Activated naive CD8-positive, alpha-beta T cell treated with anti-CD3 and anti-CD28 coated beads, Interleukin-2, amount 10 ng/mL, durations not matched to agents 7 days and 5 days (primary cell): ENCODE data around the gene MLANA. TPM values are rescaled to one million over a fixed set of nuclear protein-coding genes. Genes with fewer than 3 reads are reported as not detected.
"Not testable (repeated sequence)": the region's sequence is repeated elsewhere in the genome, so short reads cannot be mapped to it uniquely, and the experiment has no call there.

ENCODE experiments used
- ATAC-seq: fragments of 150-1000 bp; cut with Tn5 transposase; one replicate; pipeline ENCODE4 v1.10.0; 2021; ENCODE audit warnings: low read depth, moderate library complexity
- POLR2A ChIA-PET: fragments of 350-600 bp; sonication (Branson Sonifier 250); formaldehyde crosslinking; loops from one replicate; lab custom pipeline; 2021; ENCODE audit warnings: antibody characterized with exemption; lab: Charles Lee
- DNase-seq: peaks from one replicate; pipeline ENCODE4 v3.0.0; 2021
- H3K27ac Mint-ChIP-seq: one replicate; pipeline ENCODE4 v1.8.0; 2022; ENCODE audit warnings: mild to moderate bottlenecking, mixed read lengths
- H3K27me3 Mint-ChIP-seq: one replicate; pipeline ENCODE4 v1.8.0; 2022; ENCODE audit warnings: mild to moderate bottlenecking, moderate library complexity, mixed read lengths
- H3K36me3 Mint-ChIP-seq: one replicate; pipeline ENCODE4 v1.8.0; 2021; ENCODE audit warnings: mild to moderate bottlenecking, mixed read lengths
- H3K4me1 Mint-ChIP-seq: one replicate; pipeline ENCODE4 v1.8.0; 2021; ENCODE audit warnings: mixed read lengths
- H3K4me3 Mint-ChIP-seq: one replicate; pipeline ENCODE4 v1.8.0; 2022; ENCODE audit warnings: mild to moderate bottlenecking, moderate library complexity, mixed read lengths
- H3K9me3 Mint-ChIP-seq: one replicate; pipeline ENCODE4 v1.8.0; 2021; ENCODE audit warnings: mixed read lengths
- total RNA-seq, 2 experiments: library from RNA; stranded (reverse); gene quantifications; one replicate each; pipeline ENCODE4 v1.2.3, GENCODE V29; 2021

Gene MLANA
- total RNA-seq, 2 experiments from 2014 or later, result not detected

DNA sequence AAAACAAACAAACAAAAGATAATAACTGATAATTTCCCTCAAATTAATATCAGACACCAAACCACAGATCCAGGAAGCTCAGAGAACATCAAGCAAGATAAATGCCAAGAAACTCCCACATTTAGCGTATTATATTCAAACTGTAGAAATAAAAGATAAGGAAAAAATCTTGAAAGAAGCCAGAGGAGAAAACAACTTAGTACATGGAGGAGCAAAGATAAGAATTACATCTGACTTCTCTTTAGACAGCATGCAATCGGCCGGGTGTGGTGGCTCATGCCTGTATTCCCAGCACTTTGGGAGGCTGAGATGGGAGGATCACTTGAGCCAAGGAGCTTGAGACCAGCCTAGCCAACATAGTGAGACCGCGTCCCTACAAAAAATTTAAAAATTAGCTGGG lies 17.2 kb upstream of the MLANA start:
- Mint-ChIP-seq H3K4me1 (peaks cover 21% of the 10 kb centered on the region), H3K27ac (no peak overlapping the region), H3K27me3 (no peaks in the 10 kb centered on the region), H3K4me3 (no peak overlapping the region), H3K9me3 (no peaks in the 10 kb centered on the region), H3K36me3 (peaks cover 13% of the 10 kb centered on the region)
- POLR2A ChIA-PET, result no interaction called here
- DNase-seq (no peak), ATAC-seq (no peak)

DNA sequence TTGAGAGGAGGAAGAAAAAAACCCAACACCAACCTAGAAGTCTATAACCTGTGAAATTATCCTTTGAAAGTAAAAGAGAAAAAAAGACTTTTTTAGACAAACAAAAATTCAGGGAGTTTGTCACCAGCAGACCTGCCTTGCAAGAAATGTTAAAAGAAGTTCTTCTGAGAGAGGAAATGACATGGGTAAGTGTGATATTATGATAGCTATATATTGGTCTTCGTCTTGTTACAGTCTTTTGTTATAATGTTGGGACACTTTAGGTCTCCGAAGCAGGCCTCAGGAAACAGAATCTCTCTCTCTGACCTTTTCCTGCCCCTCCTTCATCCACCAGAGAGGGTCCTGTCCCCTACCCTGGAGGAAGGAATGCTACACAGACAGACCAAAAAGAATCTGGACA lies 16.6 kb upstream of the MLANA start:
- no peak for DNase-seq
- no peak for ATAC-seq
- Mint-ChIP-seq H3K4me3 (no peak overlapping the region), H3K9me3 (no peaks in the 10 kb centered on the region), H3K36me3 (peaks cover 14% of the 10 kb centered on the region), H3K4me1 (peaks cover 21% of the 10 kb centered on the region), H3K27ac (no peak overlapping the region), H3K27me3 (no peaks in the 10 kb centered on the region)
- POLR2A ChIA-PET, result no interaction called here

DNA sequence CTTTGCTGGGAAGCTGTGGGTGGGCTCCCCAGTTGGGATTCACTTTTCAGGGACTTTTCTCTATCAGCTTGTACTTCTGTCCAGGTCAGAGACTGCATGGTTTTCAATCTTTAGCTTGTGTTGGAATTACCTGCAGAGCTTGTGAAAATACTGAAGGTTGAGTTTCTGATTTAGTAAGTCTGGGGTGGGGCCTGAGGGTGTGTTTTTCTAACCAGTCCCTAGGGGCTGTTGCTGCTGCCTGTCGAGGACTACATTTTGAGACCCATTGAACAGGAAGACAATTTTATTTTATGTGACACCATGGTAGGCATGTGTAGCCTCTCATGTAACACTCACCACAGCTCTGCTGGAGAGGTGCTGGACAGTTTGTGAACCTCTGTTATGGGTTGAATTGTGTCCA lies 14.7 kb upstream of the MLANA start:
- H3K4me1 Mint-ChIP-seq, result peaks cover 16% of the 10 kb centered on the region
- ATAC-seq (no peak), DNase-seq (no peak)
- POLR2A ChIA-PET, result no interaction called here
- H3K9me3 Mint-ChIP-seq, result no peaks in the 10 kb centered on the region
- no peak overlapping the region for H3K27ac Mint-ChIP-seq
- peaks cover 16% of the 10 kb centered on the region for H3K36me3 Mint-ChIP-seq
- H3K4me3 Mint-ChIP-seq, result no peak overlapping the region
- H3K27me3 Mint-ChIP-seq, result no peaks in the 10 kb centered on the region

DNA sequence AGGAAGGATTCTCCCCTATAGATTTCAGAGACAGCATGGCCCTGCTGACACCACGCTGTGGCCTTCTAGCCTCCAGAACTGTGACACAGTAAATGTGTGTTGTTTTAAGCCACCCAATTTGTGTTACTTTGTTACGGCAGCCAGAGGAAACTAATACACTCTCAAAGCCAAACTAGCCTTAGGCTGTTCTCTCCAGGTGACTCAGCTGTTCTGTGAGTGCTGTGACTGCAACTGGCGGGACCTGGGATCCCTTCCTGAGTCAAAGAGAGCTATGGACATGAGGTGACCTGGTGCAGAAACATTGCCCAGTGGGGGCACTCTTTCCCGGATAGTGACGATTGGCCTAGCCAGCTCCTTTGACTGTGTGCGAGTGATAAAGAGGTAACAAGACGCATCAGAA lies 14.0 kb upstream of the MLANA start:
- Mint-ChIP-seq H3K36me3 (peaks cover 16% of the 10 kb centered on the region), H3K4me1 (peaks cover 16% of the 10 kb centered on the region), H3K9me3 (no peaks in the 10 kb centered on the region), H3K27me3 (no peaks in the 10 kb centered on the region), H3K4me3 (no peak overlapping the region), H3K27ac (no peak overlapping the region)
- POLR2A ChIA-PET, result no interaction called here
- ATAC-seq (no peak), DNase-seq (no peak)

DNA sequence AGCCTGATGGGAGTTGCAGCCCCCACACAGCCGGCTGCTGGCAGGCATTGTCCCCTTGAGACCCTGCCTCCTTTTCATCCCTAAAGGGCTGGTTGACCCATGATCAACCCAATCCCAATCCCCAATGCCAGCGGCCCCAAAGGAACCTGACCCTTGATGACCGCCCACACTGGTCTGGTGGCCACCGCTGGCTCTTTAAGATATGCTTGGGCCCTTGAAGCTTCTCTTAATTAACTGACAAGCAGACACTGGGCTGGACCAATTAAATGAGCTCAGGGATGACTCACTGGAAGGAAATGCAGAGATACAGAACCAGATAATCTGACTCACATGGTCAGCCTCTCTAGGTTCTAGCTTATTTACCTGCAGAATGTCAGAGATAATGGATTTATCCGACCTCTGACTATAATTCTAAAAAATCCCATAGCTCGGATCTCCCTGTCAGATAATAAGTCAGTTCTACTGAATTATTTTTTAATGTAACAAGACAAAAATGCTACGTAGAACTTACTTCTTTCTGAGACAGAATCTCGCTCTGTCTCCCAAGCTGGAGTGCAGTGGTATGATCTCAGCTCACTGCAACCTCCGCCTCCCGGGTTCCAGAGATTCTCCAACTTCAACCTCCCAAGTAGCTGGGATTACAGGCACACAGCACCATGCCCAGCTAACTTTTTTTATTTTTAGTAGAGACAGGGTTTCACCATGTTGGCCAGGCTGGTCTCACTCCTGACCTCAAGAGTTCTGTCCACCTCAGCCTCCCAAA lies 11.1 kb upstream of the MLANA start:
- POLR2A ChIA-PET, result interaction anchor here (0.7 to 1.1 kb wide), 3 partner anchors 28 to 1008 kb away, joined by 3 read pairs; partner anchors contain the start of gene ERMP1
- Mint-ChIP-seq H3K4me1 (peaks cover 18% of the 10 kb centered on the region), H3K9me3 (no peaks in the 10 kb centered on the region), H3K27ac (no peak overlapping the region), H3K4me3 (no peak overlapping the region), H3K27me3 (no peaks in the 10 kb centered on the region), H3K36me3 (peaks cover 14% of the 10 kb centered on the region)
- DNase-seq, result no peak
- ATAC-seq, result peak; percentile 71

DNA sequence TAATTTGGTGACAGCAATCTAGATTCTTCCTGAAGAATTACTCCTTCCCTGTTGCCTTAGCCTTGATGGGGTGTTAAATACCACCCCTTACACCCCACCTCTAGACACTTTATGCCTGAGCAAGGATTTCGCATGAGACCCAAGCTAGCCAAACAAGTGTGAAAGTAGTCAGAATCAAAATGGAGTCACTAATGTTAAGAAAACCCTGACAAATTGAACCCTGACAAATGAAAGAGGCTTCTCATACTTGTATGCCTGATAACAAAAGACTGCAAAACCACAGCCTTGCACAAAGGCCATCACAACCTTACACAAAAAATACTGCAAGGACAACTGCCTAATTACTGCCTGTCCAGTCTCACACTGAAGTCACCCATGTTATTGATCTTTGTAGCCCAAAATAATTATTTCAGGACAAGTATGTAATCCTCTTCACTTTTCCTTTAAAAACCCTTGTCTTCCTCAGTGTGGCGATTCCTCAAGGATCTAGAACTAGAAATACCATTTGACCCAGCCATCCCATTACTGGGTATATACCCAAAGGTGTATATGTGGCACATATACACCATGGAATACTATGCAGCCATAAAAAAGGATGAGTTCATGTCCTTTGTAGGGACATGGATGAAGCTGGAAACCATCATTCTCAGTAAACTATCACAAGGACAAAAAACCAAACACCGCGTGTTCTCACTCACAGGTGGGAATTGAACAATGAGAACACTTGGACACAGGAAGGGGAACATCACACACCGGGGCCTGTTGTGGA lies 8.3 kb upstream of the MLANA start:
- H3K4me1 Mint-ChIP-seq, result peaks cover 15% of the 10 kb centered on the region
- DNase-seq, H3K27ac Mint-ChIP-seq, ATAC-seq, H3K27me3 Mint-ChIP-seq, H3K9me3 Mint-ChIP-seq, H3K36me3 Mint-ChIP-seq, H3K4me3 Mint-ChIP-seq, POLR2A ChIA-PET: not testable (repeated sequence)

DNA sequence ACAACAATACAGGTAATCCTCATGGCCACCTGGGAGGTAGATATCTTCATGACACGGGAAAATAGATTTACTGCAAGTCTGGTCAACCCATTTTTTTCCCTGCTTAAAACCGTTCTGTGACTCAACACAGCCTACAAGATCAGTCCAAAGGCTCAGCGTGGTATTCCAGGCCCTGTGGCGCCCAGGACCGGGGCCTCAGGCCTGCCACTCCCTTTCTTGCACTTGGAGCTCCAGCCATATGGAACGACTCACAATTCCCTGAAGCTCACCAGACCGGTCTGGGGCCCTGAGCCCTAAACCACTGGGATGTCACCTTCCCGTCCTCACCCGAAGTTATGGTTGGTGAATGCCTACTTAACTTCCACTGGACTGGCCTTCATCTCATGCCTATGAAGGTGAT lies 6.5 kb upstream of the MLANA start:
- Mint-ChIP-seq H3K27ac (no peak overlapping the region), H3K4me3 (no peak overlapping the region), H3K36me3 (peaks cover 3% of the 10 kb centered on the region), H3K27me3 (no peaks in the 10 kb centered on the region), H3K4me1 (peaks cover 15% of the 10 kb centered on the region), H3K9me3 (no peaks in the 10 kb centered on the region)
- ATAC-seq, result no peak
- POLR2A ChIA-PET, result no interaction called here
- no peak for DNase-seq

DNA sequence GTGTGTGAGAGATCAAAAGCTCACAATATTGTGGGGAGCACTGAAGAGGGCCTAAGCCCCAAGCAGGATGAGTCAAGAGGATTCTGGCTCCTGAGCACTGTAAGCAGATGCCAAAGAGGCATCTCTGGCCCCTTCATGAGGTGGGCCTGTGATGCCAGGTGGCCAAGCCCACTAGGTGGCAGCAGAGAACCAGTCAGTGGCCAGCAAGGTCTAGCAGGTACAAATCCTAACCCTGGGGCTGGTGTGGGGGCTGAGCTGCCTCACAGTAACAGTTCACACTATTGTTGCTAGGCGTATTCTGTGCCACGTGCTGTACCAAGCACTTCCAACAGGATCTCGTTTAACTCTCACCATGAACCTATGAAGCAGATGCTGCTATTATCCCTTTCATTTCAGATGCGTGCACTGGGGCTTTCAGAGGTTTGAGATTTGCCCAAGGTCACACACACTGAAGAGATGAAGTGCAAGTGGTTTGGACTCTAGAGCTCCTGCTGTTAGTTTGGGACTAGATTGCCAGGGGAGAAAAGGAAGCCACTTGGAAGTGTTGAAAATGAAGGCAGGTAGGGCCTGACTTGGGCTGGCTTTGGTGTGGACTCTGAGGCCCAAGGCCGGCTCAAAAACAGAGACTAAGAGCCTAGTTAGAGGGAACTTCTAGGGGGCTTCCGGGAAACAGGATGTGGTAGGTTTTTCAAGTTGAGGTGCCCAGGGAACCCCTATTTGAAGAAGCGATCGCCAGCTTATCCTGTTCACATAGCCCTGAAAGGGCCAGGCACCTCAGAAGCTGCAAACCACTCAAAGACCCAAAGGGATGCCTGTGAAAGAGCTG lies 4.4 kb upstream of the MLANA start:
- DNase-seq (peak; percentile 83), ATAC-seq (peak; percentile 99)
- Mint-ChIP-seq H3K27ac (peak overlapping the region; percentile 66), H3K4me1 (peaks cover 13% of the 10 kb centered on the region), H3K4me3 (peak overlapping the region; percentile 5), H3K36me3 (no peaks in the 10 kb centered on the region), H3K9me3 (no peaks in the 10 kb centered on the region), H3K27me3 (no peaks in the 10 kb centered on the region)
- POLR2A ChIA-PET, result interaction anchor here (0.7 to 2.8 kb wide), 5 partner anchors 35 to 129 kb away, joined by 3 to 11 read pairs (median 3); partner anchors contain the start of genes ERMP1 and RANBP6

DNA sequence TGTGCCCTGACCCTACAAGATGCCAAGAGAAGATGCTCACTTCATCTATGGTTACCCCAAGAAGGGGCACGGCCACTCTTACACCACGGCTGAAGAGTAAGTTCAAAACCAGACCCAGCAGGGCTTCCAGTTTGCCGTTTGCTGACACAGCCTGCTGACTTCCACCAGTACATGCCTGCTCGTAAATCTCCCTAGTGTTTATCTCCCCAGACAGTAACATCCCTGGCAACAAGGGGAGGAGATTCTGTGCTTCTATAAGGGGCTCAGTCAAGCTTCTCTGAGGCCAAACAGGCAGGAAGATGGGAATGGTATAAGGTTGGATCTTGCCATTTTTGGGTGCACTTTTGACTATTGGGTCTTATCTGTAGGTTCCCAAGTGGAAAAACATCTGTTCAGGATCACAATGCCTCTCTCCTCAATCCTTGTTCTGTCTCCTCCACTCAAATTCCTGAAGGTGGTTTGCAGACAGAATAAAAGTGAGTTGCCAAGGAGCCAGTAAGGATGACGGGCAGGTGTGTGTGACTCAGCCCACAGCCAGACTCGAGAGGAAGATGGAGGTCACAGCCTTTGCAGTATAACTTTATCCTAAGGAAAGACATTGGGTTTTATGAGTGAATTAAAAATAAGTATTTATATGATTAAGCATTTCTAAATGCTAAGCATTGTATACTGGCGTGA lies 1.9 kb downstream of the MLANA start:
- no peaks in the 10 kb centered on the region for H3K27me3 Mint-ChIP-seq
- POLR2A ChIA-PET, result no interaction called here
- H3K27ac Mint-ChIP-seq, result no peak overlapping the region
- H3K4me3 Mint-ChIP-seq, result no peak overlapping the region
- H3K9me3 Mint-ChIP-seq, result no peaks in the 10 kb centered on the region
- ATAC-seq (no peak), DNase-seq (no peak)
- H3K36me3 Mint-ChIP-seq, result no peaks in the 10 kb centered on the region
- peaks cover 2% of the 10 kb centered on the region for H3K4me1 Mint-ChIP-seq

DNA sequence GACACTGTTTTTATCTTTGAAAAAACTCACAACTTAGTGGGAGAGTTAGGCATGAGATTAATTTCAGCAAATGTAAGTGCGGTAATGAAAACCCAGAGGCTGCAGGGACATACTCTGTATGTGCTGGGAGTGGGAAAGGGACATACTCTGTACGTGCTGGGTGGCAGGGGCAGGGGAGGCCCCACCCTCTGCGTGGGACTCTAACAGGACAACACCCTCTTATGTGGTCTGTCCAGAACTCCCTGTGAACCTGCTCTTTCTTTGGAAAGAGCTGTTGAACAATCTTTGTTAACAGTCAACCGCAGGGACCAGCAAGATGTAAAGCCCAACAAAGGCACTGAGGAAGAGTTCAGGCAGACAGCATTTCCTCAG lies 2.4 kb downstream of the MLANA start:
- Mint-ChIP-seq H3K27ac (no peak overlapping the region), H3K4me3 (no peak overlapping the region), H3K4me1 (peaks cover 2% of the 10 kb centered on the region), H3K27me3 (no peaks in the 10 kb centered on the region), H3K9me3 (no peaks in the 10 kb centered on the region), H3K36me3 (no peaks in the 10 kb centered on the region)
- DNase-seq (no peak), ATAC-seq (no peak)
- POLR2A ChIA-PET, result no interaction called here

DNA sequence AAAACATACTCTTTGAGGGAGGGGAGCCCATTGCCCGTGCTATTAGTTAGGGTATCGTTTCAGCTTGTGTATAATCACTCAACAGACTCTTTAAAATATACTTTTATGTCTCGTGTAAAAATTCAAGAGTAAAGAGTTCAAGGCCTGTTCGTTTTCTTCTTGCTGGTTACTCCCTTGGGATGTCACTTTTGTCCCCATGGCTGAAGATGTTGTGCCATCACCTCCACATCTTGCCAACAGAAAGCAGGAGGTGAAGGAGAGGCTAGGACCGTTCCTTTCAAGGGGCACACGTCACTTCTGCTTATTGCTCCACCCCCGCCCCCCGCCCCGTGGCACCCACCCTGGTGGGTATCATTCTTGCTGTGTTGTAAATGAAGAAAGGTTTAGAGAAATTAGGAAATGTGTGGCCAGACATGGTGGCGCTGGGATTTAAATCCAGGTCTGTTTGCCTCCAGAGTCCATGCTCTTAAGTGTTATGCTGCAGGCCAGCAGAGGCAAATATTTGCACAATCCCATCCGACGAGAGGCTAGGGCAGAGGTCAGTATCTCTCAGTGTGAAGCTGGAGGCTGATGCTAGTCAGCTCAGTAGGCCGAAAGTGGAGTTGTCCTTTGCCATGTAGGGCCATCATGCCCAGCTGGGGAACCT lies 3.0 kb downstream of the MLANA start:
- no peak for DNase-seq
- Mint-ChIP-seq H3K27me3 (no peaks in the 10 kb centered on the region), H3K4me1 (peaks cover 6% of the 10 kb centered on the region), H3K36me3 (no peaks in the 10 kb centered on the region), H3K4me3 (no peak overlapping the region), H3K27ac (no peak overlapping the region), H3K9me3 (no peaks in the 10 kb centered on the region)
- ATAC-seq, result no peak
- POLR2A ChIA-PET, result no interaction called here

DNA sequence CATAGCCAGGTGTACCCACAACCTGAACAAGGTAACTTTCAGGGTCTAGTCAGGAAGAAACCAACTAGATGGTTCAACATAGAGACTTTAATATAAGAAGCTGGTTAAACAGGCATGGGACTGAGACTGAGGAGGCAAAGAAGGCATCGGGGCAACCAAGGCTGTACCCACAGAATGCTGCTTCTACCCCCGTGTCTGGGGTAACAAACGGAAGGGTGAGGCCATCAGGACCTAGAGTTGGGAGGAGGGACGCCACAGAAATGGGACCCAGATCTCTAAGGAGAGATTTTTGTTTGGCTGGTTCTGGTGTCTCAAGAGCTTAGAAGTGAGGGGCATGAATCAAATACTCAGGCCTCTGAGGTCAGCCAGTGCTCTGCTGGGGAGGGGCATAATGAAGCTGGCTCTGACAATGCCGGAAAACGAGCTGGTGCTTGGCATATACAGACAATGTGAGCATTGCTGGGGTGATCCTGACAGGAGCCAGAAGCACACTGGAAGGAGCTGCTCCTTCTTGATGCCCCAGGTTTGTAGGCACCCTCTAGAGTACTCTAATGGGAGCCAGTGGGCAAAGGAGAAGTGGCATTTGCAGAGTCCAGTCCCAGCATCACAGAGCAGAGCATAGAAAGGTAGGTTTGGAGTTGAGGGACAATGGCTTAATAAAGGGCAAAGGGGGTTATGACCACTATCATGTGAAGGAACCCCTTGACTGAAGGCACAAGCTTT lies 3.7 kb downstream of the MLANA start:
- POLR2A ChIA-PET, result no interaction called here
- Mint-ChIP-seq H3K36me3 (no peaks in the 10 kb centered on the region), H3K27ac (no peak overlapping the region), H3K27me3 (no peaks in the 10 kb centered on the region), H3K4me3 (no peak overlapping the region), H3K9me3 (no peaks in the 10 kb centered on the region), H3K4me1 (peaks cover 9% of the 10 kb centered on the region)
- ATAC-seq, result no peak
- DNase-seq, result no peak
